Measurements from ENCODE around the gene ICA1.

Gene ICA1

DNA sequence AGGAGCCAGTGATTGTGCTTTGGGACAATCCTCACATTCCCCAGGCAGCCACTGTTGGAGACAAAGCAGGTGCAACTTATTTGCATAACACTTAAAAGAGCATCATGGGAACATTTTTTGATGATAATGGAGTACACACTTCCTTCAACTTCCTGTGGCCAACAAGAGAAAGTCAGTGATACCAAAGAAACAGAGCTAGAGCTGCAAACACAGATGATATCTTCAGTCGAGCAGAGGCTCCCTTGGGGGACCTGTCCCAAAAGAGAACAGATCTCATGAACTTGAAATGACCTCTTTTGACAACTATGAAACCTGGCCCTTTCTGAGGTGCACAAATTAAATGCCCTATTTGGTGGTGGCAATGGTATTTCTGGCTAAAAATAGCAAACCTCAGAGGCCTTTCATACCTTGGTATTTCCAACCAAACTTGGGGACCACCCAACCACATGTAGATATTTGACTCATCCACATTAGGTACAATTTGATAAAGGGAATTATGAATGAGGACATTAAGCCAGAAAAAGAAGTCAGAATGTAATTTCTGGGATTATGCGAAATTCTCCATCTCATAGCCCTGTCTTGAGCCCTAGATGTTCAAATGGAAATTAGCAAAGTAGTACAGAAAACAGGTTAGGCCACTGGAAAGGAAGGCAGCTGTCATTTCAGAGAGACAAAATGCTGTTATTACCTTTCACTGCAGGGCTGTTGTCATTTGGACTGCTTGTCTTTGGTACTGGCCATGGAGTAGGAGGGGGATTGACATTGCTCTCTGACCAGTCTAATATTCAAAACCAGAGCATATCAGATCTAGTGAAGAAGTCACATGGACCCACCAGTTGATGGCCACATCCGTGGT lies 146.2 kb downstream of the ICA1 start:
- peak; percentile 95 for DNase-seq (ENCODE audit: low read depth)
- H3K4me3 ChIP-seq (ENCODE audit: low read depth, low read length) = no peak overlapping the region
- TF ChIP-seq, protein P1, sequence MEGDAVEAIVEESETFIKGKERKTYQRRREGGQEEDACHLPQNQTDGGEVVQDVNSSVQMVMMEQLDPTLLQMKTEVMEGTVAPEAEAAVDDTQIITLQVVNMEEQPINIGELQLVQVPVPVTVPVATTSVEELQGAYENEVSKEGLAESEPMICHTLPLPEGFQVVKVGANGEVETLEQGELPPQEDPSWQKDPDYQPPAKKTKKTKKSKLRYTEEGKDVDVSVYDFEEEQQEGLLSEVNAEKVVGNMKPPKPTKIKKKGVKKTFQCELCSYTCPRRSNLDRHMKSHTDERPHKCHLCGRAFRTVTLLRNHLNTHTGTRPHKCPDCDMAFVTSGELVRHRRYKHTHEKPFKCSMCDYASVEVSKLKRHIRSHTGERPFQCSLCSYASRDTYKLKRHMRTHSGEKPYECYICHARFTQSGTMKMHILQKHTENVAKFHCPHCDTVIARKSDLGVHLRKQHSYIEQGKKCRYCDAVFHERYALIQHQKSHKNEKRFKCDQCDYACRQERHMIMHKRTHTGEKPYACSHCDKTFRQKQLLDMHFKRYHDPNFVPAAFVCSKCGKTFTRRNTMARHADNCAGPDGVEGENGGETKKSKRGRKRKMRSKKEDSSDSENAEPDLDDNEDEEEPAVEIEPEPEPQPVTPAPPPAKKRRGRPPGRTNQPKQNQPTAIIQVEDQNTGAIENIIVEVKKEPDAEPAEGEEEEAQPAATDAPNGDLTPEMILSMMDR (IDR thresholded peaks at IDR 0.05; ENCODE audit: insufficient read depth, low read depth, low read length, missing control alignments) = no peak

DNA sequence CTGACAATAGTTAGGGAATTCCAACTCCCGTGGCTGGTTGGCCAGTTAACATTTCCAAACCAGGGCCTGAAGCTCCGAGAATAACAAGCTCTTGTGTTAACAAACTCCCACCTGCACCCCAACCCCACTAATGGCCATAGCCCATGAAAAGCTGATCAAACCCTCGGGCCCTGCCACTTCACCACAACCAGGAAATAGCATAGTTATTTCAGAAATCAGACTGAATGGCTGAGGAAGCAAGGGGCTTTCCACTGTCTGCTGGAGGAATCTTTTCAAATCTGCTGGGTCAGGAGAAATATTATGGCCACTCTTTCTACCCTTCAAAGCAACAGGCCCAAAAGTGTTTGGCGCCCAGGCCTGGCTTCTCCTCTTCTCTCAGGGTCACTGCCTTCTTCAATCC lies 147.8 kb downstream of the ICA1 start:
- peak overlapping the region; percentile 57 for H3K4me3 ChIP-seq (ENCODE audit: low read depth, low read length)
- TF ChIP-seq, protein P1 (IDR thresholded peaks at IDR 0.05; ENCODE audit: insufficient read depth, low read depth, low read length, missing control alignments) = no peak
- DNase-seq (ENCODE audit: low read depth) = peak; percentile 85

DNA sequence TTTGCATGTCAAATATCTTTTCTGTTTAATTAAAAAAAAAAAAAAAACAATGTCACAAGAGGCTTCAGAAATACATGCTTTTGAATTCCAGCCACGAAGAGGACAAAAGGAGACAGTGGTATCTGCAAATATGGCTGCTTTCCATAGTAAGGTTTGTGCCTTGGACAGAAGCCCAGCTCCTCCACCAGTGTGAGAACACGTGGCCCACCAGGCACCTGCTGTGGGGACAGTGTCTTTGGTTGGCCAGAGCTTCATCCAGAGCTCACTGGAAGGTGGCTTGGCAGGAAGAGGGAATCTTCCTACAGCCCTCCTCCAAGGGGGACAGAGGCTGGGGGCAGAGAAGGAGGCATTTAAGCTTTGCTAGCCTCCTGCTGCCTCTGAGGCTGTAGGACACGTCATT lies 148.8 kb downstream of the ICA1 start:
- peak overlapping the region; percentile 57 for H3K4me3 ChIP-seq (ENCODE audit: low read depth, low read length)
- TF ChIP-seq, protein P1 (IDR thresholded peaks at IDR 0.05; ENCODE audit: insufficient read depth, low read depth, low read length, missing control alignments) = no peak
- DNase-seq (ENCODE audit: low read depth) = no peak

DNA sequence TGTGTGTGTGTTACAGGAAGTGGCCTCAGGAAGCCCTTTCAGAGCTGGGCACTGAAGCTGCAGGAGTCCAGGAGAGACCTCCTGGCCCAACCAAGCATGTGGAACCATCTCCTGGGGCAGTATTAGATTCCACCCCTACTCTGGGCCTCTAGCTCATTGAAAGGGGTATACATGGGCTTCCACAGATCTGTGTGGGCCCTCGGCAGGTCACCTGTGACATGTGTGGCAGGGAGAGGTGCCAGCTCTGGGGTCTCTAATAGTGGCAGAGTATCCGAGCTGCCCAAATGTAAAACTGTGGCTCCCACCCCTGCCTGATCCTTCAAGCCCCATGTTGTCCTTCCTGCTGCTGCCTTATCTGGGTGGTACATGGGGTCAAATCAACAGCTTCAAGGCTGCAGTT lies 149.3 kb downstream of the ICA1 start:
- TF ChIP-seq, protein P1 (IDR thresholded peaks at IDR 0.05; ENCODE audit: insufficient read depth, low read depth, low read length, missing control alignments) = no peak

DNA sequence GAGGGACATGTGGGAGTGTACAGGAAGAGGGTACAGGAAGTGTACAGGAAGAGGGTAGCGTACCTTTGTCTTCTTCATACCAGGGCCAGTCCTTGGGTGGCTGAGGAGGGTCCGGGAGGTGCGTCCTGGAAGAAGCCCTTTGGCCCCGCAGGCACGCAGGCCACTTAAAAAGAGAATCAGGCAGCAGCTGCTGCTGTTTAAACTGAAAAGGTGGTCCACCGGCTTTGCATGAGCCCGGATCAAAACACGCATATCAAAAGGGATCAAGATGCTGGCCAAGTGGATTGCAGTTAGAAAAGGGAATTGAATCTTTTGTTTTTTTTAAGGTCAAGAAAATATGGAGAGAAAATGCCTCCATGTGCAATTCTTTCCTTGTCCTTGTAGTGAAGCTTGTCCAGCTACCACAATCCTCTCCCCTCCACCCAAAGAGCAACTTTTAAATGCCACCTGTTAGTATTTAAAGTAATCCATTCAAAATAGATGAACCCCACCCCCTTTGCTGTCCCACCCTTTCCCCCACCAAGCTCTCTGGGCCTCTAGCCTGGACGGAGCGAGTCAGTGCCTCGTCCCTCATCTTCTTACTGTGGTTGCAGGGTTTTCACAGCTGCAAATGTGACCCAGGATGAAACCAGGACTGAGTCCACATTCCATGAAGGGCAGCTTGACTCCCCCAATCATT lies 150.5 kb downstream of the ICA1 start:
- TF ChIP-seq, protein P1 (IDR thresholded peaks at IDR 0.05; ENCODE audit: insufficient read depth, low read depth, low read length, missing control alignments) = no peak
- no peak for DNase-seq (ENCODE audit: low read depth)
- no peak overlapping the region for H3K4me3 ChIP-seq (ENCODE audit: low read depth, low read length)

More for the DNA sequence above, 149.3 kb downstream of the ICA1 start:
- H3K4me3 ChIP-seq (ENCODE audit: low read depth, low read length) = peak overlapping the region; percentile 57
- no peak for DNase-seq (ENCODE audit: low read depth)

DNA sequence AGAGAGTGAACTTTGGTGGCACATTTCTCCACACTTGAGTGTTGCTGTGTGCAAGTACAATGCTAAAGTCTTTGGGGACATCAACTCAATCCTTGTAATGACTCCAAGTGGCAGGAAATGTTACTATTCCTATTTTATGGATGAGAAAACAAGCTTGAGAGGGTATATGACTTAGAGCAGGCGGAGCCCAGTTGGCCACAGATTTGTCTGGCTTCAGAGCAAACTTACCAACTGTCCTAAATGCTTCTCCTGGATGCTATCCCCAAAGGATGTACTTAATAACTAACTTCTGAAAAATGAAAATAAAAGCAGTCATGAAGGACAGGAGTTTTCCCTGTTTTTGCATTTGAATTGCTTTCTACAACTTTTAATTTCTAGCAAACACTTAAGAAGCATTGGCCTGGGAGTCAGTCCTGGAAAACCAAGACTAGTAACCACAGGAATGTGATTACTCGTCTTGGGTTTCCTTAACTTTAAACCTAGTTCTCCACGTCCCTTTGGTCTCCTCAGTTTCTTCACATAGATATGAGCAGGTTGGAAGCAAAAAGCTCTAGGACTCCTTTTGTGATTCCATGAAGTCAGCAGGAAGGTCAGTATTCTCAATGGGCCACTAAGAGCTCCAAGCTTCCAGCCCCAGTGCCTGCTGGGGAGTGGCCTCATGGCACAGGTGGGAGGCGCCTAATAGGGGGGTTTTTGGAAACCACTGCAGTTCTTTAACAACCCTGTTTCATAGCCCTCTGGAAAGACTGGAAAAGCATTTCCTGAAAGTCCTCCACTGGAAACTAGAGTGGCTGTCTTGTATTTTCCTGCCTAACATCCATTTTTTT lies 152.6 kb downstream of the ICA1 start:
- H3K4me3 ChIP-seq (ENCODE audit: low read depth, low read length) = no peak overlapping the region
- TF ChIP-seq, protein P1 (IDR thresholded peaks at IDR 0.05; ENCODE audit: insufficient read depth, low read depth, low read length, missing control alignments) = no peak
- DNase-seq (ENCODE audit: low read depth) = no peak

All from GM12865 (cell line).